ENCODE measurements around the gene COMMD6.

GRCh38 chr13:75547917-75548316 is 10.3 kb upstream of the COMMD6 start:
- TF ChIP-seq, protein P1, sequence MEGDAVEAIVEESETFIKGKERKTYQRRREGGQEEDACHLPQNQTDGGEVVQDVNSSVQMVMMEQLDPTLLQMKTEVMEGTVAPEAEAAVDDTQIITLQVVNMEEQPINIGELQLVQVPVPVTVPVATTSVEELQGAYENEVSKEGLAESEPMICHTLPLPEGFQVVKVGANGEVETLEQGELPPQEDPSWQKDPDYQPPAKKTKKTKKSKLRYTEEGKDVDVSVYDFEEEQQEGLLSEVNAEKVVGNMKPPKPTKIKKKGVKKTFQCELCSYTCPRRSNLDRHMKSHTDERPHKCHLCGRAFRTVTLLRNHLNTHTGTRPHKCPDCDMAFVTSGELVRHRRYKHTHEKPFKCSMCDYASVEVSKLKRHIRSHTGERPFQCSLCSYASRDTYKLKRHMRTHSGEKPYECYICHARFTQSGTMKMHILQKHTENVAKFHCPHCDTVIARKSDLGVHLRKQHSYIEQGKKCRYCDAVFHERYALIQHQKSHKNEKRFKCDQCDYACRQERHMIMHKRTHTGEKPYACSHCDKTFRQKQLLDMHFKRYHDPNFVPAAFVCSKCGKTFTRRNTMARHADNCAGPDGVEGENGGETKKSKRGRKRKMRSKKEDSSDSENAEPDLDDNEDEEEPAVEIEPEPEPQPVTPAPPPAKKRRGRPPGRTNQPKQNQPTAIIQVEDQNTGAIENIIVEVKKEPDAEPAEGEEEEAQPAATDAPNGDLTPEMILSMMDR (IDR thresholded peaks at IDR 0.05; ENCODE audit: low read depth, low read length, poor library complexity, severe bottlenecking) = no peak
- no peak for TF ChIP-seq EZH2phosphoT487 (IDR thresholded peaks at IDR 0.05; ENCODE audit: borderline replicate concordance, low read length)
